GM10847 (cell line): ENCODE data around the gene ANP32B.

Source experiments
- POLR2A ChIP-seq: IDR thresholded peaks from 2 replicates; pipeline ENCODE4 v1.6.1; 2011; ENCODE audit not compliant: insufficient read length; ENCODE audit errors: extremely low read depth

Gene ANP32B

DNA sequence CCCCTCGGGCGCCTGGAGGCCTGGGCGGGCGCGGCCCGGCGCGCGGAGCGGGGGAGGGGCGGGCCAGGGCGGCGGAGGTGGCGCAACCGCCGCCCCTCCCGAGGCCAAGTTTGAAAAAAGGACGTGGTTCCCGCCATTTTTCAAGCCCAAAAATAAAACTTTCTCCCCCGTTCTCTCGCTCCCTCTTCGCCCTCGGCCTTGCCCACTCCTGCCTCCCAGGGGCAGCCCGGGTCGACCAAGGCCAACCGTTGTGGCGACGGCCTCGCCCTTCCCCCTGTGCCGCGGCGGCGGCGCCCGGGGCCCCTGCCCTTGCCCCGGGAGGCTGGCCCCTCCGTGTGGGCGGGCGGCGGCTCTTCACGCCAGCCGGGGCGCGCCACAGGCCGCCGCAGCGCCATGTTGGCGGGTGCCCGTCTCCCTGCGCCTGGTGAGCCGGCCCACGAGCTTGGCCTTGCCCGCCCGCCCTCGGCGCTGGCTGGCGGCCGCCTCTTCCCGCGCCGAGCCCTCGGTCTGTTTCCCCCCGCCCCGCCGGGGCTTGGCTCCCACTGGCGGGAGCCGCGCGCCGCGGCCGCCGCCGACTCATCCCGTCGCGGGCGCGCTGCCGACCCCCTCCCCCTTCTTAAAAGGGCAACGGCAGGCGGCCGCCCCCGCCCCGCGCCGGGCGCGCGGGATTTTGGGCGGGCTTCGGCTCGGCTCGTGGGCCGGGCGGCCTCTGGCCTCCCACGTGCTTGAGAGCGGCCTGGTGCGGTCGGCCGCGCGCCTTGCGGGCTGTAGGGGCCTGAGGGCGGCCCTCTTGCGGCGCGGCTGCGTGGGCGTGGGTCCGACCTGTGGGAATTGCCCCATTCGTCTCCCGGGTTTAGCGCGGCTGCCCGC, 1.3 kb downstream of the ANP32B start:
- TF ChIP-seq POLR2A: peak; percentile 54

- TF ChIP-seq POLR2A: no peak
Measured at GRCh38 chr9:97985058-97985861, 2.1 kb downstream of the ANP32B start.

GRCh38 chr9:97987487-97987886, 4.3 kb downstream of the ANP32B start:
- no peak for TF ChIP-seq POLR2A

- TF ChIP-seq POLR2A: no peak
Measured at GRCh38 chr9:97990259-97990658, 7.1 kb downstream of the ANP32B start.

- TF ChIP-seq POLR2A: no peak
Measured at GRCh38 chr9:97991818-97992217, 8.7 kb downstream of the ANP32B start.

GRCh38 chr9:97992219-97992618, 9.1 kb downstream of the ANP32B start:
- TF ChIP-seq POLR2A: no peak

- TF ChIP-seq POLR2A: no peak
Measured at GRCh38 chr9:97993000-97993399, 9.9 kb downstream of the ANP32B start.

DNA sequence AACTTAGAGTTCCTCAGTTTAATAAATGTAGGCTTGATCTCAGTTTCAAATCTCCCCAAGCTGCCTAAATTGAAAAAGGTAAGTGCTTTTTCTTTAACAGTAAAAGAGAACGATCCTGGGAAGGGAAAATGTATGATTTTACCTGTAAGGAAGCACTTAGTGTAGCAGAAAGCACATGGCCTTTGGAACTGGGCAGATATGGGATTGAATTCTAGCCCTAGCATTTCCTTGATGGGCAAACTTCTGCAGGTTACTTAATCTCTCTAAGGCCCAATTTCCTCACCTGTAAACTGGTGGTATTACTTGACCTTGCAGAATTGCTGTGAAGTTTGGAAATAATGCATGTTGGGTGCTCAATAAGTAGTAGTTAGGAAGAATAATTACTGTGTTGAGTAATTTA, 11.6 kb downstream of the ANP32B start:
- no peak for TF ChIP-seq POLR2A

DNA sequence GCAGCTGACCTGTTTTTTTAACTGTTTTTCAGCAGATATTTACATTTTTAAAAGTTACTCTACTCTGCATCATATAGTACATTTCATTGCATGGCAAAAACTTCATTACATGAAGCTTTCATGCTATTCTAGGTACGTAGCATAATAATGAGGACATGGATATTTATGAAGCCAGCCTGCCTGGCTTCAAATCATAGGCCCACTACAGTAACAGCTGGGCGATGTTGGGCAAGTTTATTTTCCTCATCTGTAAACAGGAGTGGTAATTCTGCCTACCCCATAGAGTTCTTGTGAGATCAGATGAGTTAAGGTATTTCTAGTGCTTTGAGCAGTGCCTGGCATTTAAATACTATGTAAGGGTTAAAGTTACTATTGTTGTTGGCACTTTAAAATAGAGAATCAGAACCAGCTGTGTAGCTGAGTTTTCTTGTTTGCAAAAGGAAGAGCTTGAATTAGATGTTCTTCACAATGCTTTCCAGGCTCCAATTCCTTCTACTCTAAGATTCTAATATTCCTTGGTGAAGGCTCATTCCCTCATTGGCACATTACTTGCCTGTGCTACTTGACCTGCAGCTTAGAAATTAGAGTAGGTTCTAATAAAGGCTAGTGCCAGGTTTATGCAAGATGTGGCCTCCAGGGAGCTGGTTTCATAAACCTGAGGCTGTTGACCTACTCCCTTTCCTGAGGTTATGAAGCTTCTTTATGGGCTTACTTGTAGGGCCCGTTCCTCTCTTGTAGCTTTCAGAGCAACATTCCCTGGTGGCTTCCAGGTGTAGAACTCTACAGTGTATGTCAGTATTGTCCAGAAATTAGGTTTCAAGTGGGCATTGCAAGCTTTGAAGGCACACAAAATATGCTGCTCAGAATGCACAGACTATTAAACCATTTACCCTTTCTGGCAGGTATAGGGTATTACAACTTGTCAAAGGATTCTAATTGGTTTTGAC, 14.5 kb downstream of the ANP32B start:
- TF ChIP-seq POLR2A: no peak

DNA sequence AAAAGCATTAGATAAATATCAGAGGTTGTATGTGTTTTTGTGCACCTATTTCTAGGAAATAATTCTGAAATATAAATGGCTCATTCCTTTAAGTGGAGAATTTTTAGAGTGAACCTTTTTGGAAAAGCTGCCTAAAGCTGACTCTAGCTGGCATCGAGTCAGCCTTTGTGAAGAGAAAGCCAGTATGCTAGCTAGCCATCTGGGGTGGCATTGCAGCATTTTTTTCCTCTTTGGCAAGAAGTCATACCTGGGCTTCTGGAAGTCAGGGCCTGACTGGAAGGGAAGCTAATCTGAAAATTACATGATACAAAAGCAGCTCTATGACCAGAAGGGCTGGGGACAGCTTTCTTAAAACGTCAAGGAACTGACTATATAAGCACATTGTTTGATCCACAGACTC, 19.7 kb downstream of the ANP32B start:
- TF ChIP-seq POLR2A: no peak

- TF ChIP-seq POLR2A: no peak
Measured at GRCh38 chr9:98006127-98006796, 23.1 kb downstream of the ANP32B start.

DNA sequence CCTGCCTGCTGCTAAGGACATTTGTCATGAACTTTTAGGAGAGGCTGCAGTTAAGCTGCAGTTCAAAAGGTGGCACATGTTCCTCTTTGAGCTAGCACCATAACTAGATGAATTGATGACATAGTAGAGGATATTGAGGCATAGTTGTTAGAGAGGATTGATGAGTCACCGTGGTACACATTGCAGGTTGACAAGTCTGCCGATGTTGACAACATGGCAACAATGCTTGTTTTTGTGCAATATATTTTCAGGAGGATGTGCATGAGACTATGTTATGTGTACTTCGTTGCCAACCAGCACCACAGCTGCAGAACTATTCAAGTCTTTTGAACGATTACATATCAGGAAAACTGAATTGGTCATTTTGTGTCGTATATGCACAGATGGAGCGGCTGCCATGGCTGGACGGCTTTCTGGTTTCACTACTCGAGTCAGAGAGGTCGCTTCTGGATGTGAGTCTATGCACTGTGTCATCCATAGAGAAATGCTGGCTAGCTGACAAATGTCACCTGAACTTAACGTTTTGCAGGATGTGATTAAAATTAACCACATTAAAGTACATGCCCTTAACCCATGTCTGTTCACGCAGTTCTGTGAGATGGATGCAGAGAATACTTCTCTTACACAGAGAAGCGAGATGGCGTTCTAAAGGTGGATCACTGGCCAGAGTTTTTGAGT, 24.2 kb downstream of the ANP32B start:
- TF ChIP-seq POLR2A: no peak

DNA sequence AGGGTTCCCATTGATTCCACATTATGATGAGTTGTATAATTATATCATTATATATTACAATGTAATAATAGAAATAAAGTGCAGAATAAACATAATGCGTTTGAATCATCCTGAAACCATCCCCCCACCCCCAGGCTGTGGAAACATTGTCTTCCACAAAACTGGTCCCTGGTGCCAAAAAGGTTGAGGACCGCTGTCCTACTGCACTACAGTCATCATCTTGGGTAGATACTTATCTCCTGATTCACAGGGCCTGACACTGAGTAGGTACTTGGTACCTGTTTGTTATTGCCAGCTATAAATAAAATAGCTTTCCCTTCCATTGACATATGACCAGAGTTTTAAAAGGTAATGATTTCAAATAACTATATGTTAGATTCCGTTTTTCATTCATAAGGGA, 25.6 kb downstream of the ANP32B start:
- TF ChIP-seq POLR2A: no peak

GRCh38 chr9:98009437-98009836, 26.3 kb downstream of the ANP32B start:
- TF ChIP-seq POLR2A: no peak
